HepG2 (cell line): ENCODE results near the gene VPS37D. TPM values are rescaled to one million over a fixed set of nuclear protein-coding genes. Genes with fewer than 3 reads are reported as not detected.

Source experiments
- ARID4A ChIP-seq: sonication (generic); formaldehyde crosslinking; IDR thresholded peaks from 2 replicates; pipeline ENCODE4 v1.5.0; 2020; ENCODE audit warnings: mild to moderate bottlenecking, missing genetic modification reagents, borderline replicate concordance
- MTA3 ChIP-seq: sonication (generic); formaldehyde crosslinking; IDR thresholded peaks from 2 replicates; pipeline ENCODE4 v1.4.0; 2020; ENCODE audit warnings: missing genetic modification reagents
- PAWR ChIP-seq: sonication (generic); formaldehyde crosslinking; IDR thresholded peaks from 2 replicates; pipeline ENCODE4 v1.4.0; 2020; ENCODE audit warnings: missing genetic modification reagents, mild to moderate bottlenecking, borderline replicate concordance
- TBL1XR1 ChIP-seq: fragments of 150-350 bp; IDR thresholded peaks from 2 replicates; pipeline ENCODE4 v1.6.1; 2014; ENCODE audit warnings: borderline replicate concordance, low read length; ENCODE audit not compliant: partially characterized antibody
- ZBTB43 ChIP-seq: sonication (generic); formaldehyde crosslinking; conservative IDR thresholded peaks from 2 replicates; pipeline ENCODE4 v1.4.0; 2020; ENCODE audit warnings: missing genetic modification reagents
- ZFY ChIP-seq: sonication (generic); formaldehyde crosslinking; IDR thresholded peaks from 2 replicates; pipeline ENCODE4 v1.4.0; 2020; ENCODE audit warnings: missing genetic modification reagents
- ZNF235 ChIP-seq: sonication (generic); formaldehyde crosslinking; IDR thresholded peaks from 2 replicates; pipeline ENCODE4 v1.8.1; 2023; ENCODE audit warnings: mild to moderate bottlenecking, missing genetic modification reagents, borderline replicate concordance
- ZNF407 ChIP-seq: sonication (generic); formaldehyde crosslinking; IDR thresholded peaks from one replicate; pipeline ENCODE4 v1.5.1; 2020; ENCODE audit warnings: mild to moderate bottlenecking, missing genetic modification reagents; ENCODE audit errors: not compliant biosample characterization
- ZNF503 ChIP-seq: sonication (generic); formaldehyde crosslinking; IDR thresholded peaks from 2 replicates; pipeline ENCODE4 v1.4.0; 2020; ENCODE audit warnings: missing genetic modification reagents
- ZNF567 ChIP-seq: sonication (generic); formaldehyde crosslinking; IDR thresholded peaks from 2 replicates; pipeline ENCODE4 v1.8.1; 2023; ENCODE audit warnings: mild to moderate bottlenecking, missing genetic modification reagents, borderline replicate concordance
- ZNF674 ChIP-seq: sonication (generic); formaldehyde crosslinking; IDR thresholded peaks from 2 replicates; pipeline ENCODE4 v1.5.0; 2020; ENCODE audit warnings: low read depth, mild to moderate bottlenecking, missing genetic modification reagents
- ZNF781 ChIP-seq: sonication (generic); formaldehyde crosslinking; IDR thresholded peaks from 2 replicates; pipeline ENCODE4 v1.5.1; 2020; ENCODE audit warnings: borderline replicate concordance, mild to moderate bottlenecking, missing genetic modification reagents; ENCODE audit errors: not compliant biosample characterization
- polyA plus RNA-seq, 8 experiments: library from polyadenylated mRNA; depleted of rRNA in 3 of 8; stranded (reverse) in 7 of 8; unstranded in 1 of 8; fragments of >200 nt; fragmentation: Illumina TruSeq in 4 of 8; extraction: Trizol in 4 of 8; gene quantifications; 2 replicates each; pipeline versions ENCODE4 v1.2.1 to v1.2.3, GENCODE V29; 2011 to 2016; ENCODE audit warnings: low read depth in 4 of 8, missing spikeins in 1 of 8, mixed read lengths in 1 of 8; ENCODE audit not compliant: insufficient read depth in 1 of 8
- total RNA-seq, 5 experiments: library from RNA; depleted of rRNA; stranded (reverse); fragments of >200 nt; fragmentation: Illumina TruSeq; extraction: Trizol; gene quantifications; 2 replicates each; pipeline ENCODE4 v1.2.3, GENCODE V29; 2016; ENCODE audit warnings: low read depth in 1 of 5

The VPS37D gene
- total and polyA plus RNA-seq, 2 of the 13 experiments (the other 11 are each of a cell fraction or from before 2014, with no cell fraction given) = 3.8 to 6.3 TPM

DNA sequence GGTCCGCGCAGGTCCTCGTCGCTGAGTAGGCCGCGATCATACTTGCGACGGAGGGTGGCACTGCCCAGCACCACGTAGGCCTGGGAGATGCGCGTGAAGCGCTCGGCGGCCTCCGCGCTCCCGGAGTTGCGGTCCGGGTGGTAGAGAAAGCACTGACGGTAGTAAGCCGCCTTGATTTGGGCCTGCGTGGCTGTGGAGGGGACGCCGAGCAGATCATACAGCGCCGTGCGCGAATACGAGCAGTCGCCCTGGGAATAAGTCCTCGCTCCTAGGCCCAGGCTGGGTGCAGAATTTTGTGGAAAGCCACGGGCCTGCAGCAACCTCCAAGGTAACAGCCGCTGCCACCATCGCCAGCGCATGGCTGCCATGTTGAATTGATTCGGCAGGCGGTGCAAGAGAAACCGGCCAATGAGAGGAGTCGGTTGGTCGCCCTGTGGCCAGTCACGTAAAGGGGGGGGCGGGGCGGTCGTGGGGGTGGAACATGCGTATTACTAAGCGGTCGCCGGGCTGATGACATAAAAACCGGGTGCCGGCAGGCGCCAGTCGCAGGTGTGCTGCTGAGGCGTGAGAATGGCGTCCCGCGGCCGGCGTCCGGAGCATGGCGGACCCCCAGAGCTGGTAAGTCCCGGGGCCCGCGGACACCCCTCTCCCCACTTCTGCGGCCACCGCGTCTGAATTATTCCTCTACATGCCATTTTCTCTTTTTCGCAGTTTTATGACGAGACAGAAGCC, 15.6 kb downstream of the VPS37D start, which contains the start of the genes BUD23 and DNAJC30 (continued):
- TF ChIP-seq ARID4A (CRISPR knock-in tag) = peak; percentile 87
- no peak for TF ChIP-seq PAWR
- peak; percentile 51 for TF ChIP-seq ZNF781 (CRISPR knock-in tag)
- TF ChIP-seq ZNF407 (CRISPR knock-in tag) = no peak
- no peak for TF ChIP-seq TBL1XR1
- peak; percentile 97 for TF ChIP-seq ZFY (CRISPR knock-in tag)
- TF ChIP-seq ZBTB43 = no peak; the same call in 1 of the 2 replicates
- no peak; the same call in 1 of the 2 replicates for TF ChIP-seq ZNF503 (CRISPR knock-in tag)
- no peak for TF ChIP-seq MTA3
- TF ChIP-seq ZNF567 (CRISPR knock-in tag) = no peak
- TF ChIP-seq ZNF674 (CRISPR knock-in tag) = peak; percentile 91; the same call in 1 of the 2 replicates
- TF ChIP-seq ZNF235 = no peak
